OCI-LY7 (cell line): ENCODE data around the gene LHPP.

Source experiments
- EZH2phosphoT487 ChIP-seq: fragments of 200-600 bp; sonication (generic); IDR thresholded peaks from 2 replicates; pipeline ENCODE4 v1.6.1; 2018; ENCODE audit warnings: low read depth, borderline replicate concordance, mild to moderate bottlenecking, mixed run types, antibody characterized with exemption, low read length, moderate library complexity, mixed read lengths
- TF ChIP-seq, protein P1 (sequence below): fragments of 200-600 bp; sonication (generic); conservative IDR thresholded peaks from 2 replicates; pipeline ENCODE4 v1.5.1; 2014; ENCODE audit warnings: mild to moderate bottlenecking, antibody characterized with exemption, low read length, moderate library complexity, mixed read lengths

DNA sequence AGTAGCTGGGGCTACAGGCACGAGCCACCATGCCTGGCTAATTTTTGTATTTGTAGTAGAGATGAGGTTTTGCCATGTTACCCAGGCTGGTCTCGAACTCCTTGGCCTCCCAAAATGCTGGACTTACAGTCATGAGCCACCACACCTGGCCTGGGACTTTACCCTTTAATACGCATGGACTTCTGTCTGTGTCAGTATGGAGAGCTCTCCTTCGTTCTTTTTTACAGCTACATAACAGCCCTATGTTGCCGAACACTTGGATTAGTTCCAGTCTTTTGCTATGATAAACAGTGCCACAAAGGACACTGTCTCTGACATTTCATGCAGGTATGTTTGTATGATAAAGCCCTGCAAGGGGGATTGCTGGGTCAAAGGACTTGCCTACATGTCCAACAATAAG is 32.0 kb upstream of the LHPP start:
- TF ChIP-seq, protein P1, sequence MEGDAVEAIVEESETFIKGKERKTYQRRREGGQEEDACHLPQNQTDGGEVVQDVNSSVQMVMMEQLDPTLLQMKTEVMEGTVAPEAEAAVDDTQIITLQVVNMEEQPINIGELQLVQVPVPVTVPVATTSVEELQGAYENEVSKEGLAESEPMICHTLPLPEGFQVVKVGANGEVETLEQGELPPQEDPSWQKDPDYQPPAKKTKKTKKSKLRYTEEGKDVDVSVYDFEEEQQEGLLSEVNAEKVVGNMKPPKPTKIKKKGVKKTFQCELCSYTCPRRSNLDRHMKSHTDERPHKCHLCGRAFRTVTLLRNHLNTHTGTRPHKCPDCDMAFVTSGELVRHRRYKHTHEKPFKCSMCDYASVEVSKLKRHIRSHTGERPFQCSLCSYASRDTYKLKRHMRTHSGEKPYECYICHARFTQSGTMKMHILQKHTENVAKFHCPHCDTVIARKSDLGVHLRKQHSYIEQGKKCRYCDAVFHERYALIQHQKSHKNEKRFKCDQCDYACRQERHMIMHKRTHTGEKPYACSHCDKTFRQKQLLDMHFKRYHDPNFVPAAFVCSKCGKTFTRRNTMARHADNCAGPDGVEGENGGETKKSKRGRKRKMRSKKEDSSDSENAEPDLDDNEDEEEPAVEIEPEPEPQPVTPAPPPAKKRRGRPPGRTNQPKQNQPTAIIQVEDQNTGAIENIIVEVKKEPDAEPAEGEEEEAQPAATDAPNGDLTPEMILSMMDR = no peak
- no peak for TF ChIP-seq EZH2phosphoT487
